Keratinocyte (primary cell): ENCODE results near the gene UBE2J2.

Source experiments
- CTCF ChIP-seq, 3 experiments: IDR thresholded peaks in 1 of 3; conservative IDR thresholded peaks in 1 of 3; optimal IDR thresholded peaks in 1 of 3; 2 replicates in 2 of 3; 3 replicates in 1 of 3; pipeline versions ENCODE3 to v1.5.1; 2011; ENCODE audit warnings: low read length in 3 of 3, mild to moderate bottlenecking in 3 of 3, moderate library complexity in 2 of 3, control low read depth in 1 of 3, inconsistent platforms in 1 of 3; ENCODE audit not compliant: insufficient read depth in 2 of 3; ENCODE audit errors: extremely low read depth in 1 of 3
- EZH2 ChIP-seq: IDR thresholded peaks from one replicate; pipeline ENCODE4 v1.6.1; 2012; ENCODE audit warnings: inconsistent platforms, mild to moderate bottlenecking, low read length, moderate library complexity

GRCh38 chr1:1210726-1211540, 62.7 kb downstream of the UBE2J2 start:
- TF ChIP-seq CTCF (optimal IDR thresholded peaks at IDR 0.05 in 1 of 3, IDR thresholded peaks at IDR 0.05 in 1 of 3, conservative IDR thresholded peaks at IDR 0.05 in 1 of 3; ENCODE audit: extremely low read depth in 1 of 3, insufficient read depth in 2 of 3, low read length in 3 of 3): no peak
- TF ChIP-seq EZH2: no peak
